ENCODE results near the gene ETV3L.

- TF ChIP-seq CTCF (IDR thresholded peaks at IDR 0.05) (no peak), POLR2AphosphoS5 (IDR thresholded peaks at IDR 0.05; ENCODE audit: insufficient read depth in 1 of 2, low read depth in 1 of 2) (no peak), POLR2A (IDR thresholded peaks at IDR 0.05) (no peak)
These were observed 6.8 kb downstream of the ETV3L start for GRCh38 chr1:157092831-157093230.
